LHCN-M2 (cell line): ENCODE data around the gene PDGFD. TPM values are rescaled to one million over a fixed set of nuclear protein-coding genes. Genes with fewer than 3 reads are reported as not detected.

Source experiments
- DNase-seq: peaks from one replicate; pipeline ENCODE4 v3.0.0-alpha.2; 2012; ENCODE audit warnings: low read depth
- total RNA-seq: library from RNA; depleted of rRNA; stranded (reverse); fragments of >200 nt; gene quantifications from 2 replicates; pipeline ENCODE4 v1.2.3, GENCODE V29; 2014

PDGFD gene
- total RNA-seq, 1 experiment from 2014 or later = under 0.01 TPM

GRCh38 chr11:103924166-103925013 is 239.6 kb downstream of the PDGFD start:
- DNase-seq = no peak

DNA sequence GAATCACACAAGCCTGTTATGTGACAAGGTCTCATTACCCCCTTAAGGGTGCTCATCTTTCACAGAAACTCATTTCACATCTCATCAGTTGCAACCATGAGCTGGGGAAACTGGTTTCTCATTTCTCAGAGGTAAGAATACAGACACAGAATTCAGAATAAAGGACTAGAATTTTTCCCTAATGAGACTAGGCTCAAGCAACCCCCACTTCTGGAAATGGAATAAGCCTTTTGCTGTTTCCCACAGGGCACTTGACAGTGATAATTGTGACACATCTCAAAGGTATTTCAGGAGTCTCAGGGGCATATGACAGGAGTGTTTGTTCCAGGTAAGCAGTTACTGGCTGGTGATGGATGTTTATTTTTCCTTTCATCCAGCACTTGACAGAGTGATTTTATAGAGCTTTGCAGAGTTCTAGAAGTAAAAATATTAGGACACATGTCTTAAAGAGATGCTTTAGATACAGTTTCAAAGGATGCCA is 240.5 kb downstream of the PDGFD start:
- no peak for DNase-seq

DNA sequence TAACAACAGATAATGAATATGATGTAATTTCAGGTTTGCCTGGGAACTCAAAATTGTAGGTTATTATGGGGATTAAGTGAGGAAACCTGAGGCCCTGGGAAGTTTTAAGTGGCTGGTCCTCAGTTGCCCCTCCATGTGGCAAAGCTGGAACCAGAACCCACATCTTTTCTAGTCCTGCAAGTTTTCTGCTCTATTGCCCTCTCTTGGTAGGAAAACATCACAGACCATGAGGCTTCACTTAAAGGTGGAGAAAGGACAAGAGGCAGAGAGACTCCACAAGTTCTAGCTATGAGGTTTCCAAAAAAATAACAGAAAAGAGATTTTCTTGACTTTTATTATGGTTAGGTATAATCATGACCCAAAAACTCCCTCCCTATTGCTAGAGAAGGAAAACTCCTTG is 243.0 kb downstream of the PDGFD start:
- no peak for DNase-seq

DNA sequence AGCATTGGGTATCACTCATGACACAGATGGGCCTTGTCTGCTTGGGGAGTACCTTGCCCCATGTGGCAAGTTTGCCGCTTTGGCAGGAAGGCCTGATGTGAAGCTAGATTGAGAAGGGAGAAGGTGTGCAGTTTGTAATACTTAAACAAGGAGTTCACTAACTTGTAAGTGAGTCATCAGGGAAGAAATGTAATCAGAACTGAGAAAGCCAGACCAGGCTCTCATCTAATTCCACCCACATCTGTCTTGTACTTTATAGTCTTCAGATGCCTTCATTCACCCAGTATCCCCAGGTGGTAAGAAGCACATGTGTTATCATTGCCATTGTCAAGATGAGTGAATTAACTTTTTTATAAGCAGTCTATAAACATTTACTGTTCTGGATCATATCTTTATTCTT is 243.5 kb downstream of the PDGFD start:
- no peak for DNase-seq

DNA sequence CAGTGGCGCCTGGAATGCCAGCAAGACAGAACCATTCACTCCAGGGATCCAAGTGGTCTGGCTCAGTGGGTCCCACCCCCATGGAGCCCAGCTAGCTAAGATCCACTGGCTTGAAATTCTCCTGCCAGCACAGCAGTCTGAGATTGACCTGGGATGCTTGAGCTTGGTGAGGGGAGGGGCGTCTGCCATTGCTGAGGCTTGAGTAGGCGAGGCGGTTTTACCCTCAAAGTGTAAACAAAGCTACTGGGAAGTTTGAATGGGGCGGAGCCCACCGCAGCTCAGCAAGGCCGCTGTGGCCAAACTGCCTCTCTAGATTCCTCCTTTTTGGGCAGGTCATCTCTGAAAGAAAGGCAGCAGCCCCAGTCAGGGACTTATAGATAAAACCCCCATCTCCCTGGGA is 253.2 kb downstream of the PDGFD start:
- DNase-seq = no peak

DNA sequence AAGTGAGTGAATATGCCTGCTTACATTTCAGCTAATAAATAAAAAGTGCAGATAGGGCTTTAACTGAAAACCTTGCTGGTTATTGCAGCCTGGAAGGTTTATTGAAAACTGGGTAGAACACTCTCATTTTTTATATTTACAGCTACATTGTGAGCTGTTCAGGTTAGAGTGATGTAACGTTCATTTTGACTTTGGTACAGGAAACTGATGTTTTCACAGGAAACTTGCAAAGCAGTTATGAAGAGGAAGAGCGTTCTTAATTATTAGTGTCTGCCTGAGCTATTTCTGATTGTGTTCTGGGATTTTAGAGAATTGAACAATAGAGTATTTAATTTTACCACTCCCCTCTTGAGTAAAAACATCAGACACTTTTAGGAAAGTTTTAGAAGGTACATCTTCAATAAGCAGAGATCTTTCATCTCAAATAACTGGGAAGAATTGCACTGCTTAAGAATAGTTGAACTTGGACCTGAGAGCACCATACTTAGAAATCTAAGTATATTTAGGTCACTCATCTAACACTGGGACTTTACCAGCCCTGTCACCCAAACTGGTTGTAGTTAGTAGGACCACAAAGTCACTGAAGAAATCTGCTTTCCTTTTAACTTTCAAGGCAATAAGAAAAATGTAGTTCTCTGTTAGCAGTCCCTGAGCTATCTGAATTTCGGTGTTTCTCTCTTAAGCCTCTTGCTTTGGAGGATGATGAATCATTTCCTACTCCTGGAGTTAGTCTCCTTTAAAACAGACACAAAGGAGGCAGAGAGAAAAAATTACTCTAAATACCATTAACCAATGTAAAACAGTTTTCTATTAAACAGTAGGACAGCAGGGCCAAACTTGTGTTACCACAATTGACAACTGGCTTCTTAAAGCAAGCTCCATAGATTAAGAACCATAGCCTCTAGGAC is 256.1 kb downstream of the PDGFD start:
- peak; percentile 12 for DNase-seq

DNA sequence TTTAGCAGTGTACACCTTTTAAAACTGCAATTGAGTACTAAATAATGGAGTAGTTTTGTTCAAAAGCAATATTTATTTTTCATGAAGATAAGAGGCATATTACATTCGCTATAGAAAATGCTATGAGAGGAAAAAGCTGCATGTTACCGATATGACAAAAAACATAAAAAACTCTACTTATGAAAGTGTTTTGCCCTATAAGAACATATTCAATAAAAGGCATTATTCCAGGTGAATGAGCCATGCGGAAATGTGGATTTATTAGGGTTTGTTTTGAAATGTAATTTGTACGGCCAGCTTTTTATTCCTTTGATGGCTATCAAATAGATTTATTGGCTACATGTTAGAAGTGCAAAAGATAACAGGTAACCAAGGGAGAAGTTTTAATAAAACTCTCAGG is 256.8 kb downstream of the PDGFD start:
- DNase-seq = no peak

- DNase-seq = no peak
Observed at GRCh38 chr11:103906291-103906867, 257.6 kb downstream of the PDGFD start.

DNA sequence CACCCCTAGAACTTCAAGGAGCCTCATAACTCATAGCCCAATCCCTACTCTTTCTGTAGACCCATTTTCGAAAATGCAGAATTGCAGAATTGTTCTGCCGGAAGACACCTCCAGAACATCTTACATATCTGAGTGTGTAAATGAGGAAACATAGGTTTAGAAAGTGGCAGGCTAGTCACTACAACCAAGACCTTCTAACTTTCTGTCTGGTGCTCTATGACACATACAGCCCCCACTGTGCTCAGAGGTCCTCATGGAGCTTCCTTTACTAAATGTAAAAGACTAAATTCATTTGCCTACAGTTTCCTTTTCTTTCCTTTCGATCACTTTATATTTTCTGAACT is 259.7 kb downstream of the PDGFD start:
- no peak for DNase-seq

- DNase-seq = no peak
Observed at GRCh38 chr11:103903621-103904323, 260.2 kb downstream of the PDGFD start.

DNA sequence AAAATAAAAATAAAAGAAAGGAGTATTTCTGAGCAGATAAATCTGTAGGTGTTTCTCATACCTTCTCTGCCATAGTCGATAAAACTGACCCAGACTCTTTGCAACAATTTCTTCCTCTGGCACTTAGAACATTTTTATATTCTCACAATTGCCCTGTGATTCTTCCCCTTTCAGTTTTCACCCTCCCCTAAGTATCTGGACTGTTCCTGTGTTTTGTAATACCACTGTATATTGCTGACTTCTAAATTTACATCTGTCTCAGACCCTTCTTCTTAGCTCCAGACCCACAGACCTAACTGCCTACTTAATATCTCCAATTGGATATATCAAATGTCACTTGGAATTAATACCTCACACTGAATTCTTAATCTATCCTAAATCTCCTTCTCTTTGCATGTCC is 261.0 kb downstream of the PDGFD start:
- no peak for DNase-seq

GRCh38 chr11:103901656-103902055 is 262.3 kb downstream of the PDGFD start:
- no peak for DNase-seq

DNA sequence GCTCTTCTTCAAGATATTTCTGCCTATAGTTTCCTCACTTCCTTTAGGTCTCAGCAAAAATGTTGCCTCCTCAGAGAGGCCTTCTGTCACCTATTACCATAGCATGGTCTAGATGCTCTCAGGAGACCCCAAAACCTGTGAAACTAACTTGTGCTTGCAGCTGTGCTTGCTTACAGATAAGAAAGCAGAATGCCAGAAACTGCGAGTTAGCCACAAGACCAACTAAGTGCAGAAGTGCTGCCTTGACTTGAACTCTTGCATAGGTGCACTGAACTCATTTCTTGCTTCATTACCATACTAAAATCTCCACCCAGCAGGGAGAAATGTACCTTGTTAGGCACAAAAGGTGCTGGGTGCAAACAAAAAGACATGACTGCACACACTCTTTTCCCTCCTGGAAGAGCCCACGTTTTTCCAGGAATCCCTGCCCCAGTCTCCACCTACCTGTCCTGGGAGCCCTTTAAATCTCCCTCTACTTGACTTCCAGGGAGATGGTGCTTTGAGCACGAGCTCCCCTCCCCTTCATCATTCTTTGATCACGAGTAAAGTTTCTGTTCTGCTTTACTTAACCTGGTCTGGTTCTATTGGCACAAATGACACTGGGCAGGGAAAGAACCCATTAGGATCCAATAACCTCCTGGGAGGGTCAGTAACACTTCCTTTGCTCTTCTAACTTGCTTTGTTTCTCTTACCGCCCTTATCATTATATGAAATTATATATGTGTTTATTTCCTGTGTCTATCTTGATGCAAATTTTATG is 265.2 kb downstream of the PDGFD start:
- DNase-seq = no peak

DNA sequence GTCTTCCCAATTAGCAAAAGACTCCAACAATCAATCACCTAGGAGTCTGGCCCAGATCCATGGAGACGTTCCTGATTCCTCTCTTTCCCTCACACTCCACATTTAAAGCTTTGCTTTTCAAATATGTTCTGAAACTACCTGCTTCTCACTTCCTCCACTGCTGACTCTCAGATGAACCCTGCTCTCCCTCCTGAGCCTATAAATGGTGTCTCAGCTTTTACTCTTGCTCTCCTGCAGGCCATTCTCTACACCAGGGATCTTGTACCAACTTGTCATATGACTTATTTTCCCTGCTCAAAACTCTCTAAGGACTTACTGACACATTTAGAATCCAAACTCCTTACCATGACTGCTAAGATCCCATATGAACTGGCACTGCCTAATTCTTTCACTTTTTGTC is 265.9 kb downstream of the PDGFD start:
- DNase-seq = no peak

- DNase-seq = no peak
Observed at GRCh38 chr11:103897160-103897936, 266.6 kb downstream of the PDGFD start.

DNA sequence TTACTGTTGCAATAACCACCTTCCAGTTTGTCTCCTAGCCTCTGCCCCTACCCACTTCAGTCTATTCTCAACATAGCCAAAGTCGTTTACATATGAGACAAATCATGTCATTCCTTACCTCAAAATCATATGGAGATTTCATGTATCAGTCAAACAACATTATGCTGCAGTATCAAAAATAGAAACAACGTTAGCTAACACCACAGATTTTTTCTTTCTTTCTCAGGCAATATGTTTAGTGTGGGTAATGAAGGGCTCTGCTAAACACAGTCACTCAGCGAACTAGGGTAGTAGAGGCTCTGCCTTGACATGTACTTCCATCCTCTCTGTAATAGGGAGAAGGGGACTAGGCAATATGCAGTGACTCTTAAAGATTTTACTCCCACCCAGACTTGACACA is 268.8 kb downstream of the PDGFD start:
- no peak for DNase-seq

DNA sequence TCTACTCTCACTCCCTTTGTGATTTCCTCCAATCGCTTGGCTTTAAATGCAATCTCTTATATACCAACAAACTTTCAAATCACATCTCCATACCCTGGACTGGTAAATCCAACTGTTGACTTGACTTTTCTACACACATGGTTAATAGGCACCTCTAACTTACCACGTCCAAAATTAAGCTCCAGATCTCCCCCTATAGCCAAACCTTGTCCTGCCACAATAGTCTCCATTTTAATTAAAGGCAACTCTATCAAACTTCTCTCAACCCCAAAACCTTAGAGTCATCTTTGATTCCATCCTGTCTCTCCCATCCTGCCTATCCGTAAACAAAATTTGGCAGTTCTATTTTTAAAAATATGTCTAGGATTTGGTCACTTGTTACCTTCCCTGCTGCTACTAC is 269.3 kb downstream of the PDGFD start:
- DNase-seq = no peak

DNA sequence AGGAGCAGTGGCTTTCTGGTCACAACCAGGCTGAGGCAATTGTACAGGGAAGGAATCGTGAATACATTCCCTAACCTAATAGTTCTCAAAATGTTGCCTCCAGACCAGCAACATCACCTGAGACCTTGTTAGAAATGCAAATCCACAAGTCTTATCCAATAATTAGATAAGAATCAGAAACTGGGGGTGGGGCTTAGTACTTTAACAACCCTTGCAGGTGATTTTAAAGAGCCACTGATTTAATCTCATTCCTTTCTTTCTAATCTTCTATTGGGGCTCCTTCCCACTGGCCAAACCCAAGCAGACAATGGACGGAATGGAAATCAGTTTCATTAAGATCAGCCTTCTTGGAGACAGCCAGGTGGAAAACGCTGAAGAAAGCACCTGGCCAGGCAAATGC is 269.9 kb downstream of the PDGFD start:
- DNase-seq = no peak

GRCh38 chr11:103893371-103893770 is 270.6 kb downstream of the PDGFD start:
- no peak for DNase-seq

GRCh38 chr11:103892603-103893002 is 271.3 kb downstream of the PDGFD start:
- peak; percentile 13 for DNase-seq
